ENCODE data around the gene CIC.

- no peak for TF ChIP-seq EZH2phosphoT487 (conservative IDR thresholded peaks at IDR 0.05; ENCODE audit: low read length)
- TF ChIP-seq, protein P1, sequence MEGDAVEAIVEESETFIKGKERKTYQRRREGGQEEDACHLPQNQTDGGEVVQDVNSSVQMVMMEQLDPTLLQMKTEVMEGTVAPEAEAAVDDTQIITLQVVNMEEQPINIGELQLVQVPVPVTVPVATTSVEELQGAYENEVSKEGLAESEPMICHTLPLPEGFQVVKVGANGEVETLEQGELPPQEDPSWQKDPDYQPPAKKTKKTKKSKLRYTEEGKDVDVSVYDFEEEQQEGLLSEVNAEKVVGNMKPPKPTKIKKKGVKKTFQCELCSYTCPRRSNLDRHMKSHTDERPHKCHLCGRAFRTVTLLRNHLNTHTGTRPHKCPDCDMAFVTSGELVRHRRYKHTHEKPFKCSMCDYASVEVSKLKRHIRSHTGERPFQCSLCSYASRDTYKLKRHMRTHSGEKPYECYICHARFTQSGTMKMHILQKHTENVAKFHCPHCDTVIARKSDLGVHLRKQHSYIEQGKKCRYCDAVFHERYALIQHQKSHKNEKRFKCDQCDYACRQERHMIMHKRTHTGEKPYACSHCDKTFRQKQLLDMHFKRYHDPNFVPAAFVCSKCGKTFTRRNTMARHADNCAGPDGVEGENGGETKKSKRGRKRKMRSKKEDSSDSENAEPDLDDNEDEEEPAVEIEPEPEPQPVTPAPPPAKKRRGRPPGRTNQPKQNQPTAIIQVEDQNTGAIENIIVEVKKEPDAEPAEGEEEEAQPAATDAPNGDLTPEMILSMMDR (IDR thresholded peaks at IDR 0.05; ENCODE audit: insufficient read depth, low read length, poor library complexity, severe bottlenecking) = no peak
These were observed 48.5 kb downstream of the CIC start for GRCh38 chr19:42317535-42317934.
